OCI-LY7 (cell line): Measurements from ENCODE around the gene SLC9A3. TPM values are rescaled to one million over a fixed set of nuclear protein-coding genes. Genes with fewer than 3 reads are reported as not detected.

ENCODE experiments used
- BruUV-seq: library from RNA; stranded (reverse); fragments of 400-500 nt; replicated peaks from 2 replicates; lab custom pipeline; 2021; lab: Mats Ljungman, UMichigan
- CTCF ChIA-PET: fragments of 300-600 bp; sonication (Branson Sonifier 250); formaldehyde crosslinking; loops from one replicate; lab custom pipeline; 2022; ENCODE audit warnings: antibody characterized with exemption; ENCODE audit not compliant: unreplicated experiment; lab: Charles Lee
- POLR2A ChIA-PET: fragments of 300-600 bp; sonication (Branson Sonifier 250); formaldehyde crosslinking; loops from one replicate; lab custom pipeline; 2022; ENCODE audit warnings: antibody characterized with exemption; lab: Charles Lee
- DNase-seq: peaks from one replicate; pipeline ENCODE4 v3.0.0-alpha.2; 2015; ENCODE audit warnings: low spot score
- H2AFZ ChIP-seq: fragments of 200-600 bp; sonication (generic), shearing (Covaris generic); 2 replicates; pipeline ENCODE4 v1.6.1; 2014; ENCODE audit warnings: mild to moderate bottlenecking, antibody characterized with exemption, low read length, moderate library complexity
- H3K27ac ChIP-seq: fragments of 200-600 bp; sonication (generic); 2 replicates; pipeline ENCODE4 v1.5.1; 2014; ENCODE audit warnings: mixed run types, low read depth, mild to moderate bottlenecking, moderate library complexity, low read length, inconsistent platforms; ENCODE audit not compliant: poor library complexity, severe bottlenecking
- H3K36me3 ChIP-seq: fragments of 200-600 bp; sonication (generic); 2 replicates; pipeline ENCODE4 v1.6.1; 2014; ENCODE audit warnings: mild to moderate bottlenecking, antibody characterized with exemption, low read length, moderate library complexity, mixed read lengths; ENCODE audit not compliant: insufficient read depth
- H3K4me1 ChIP-seq: fragments of 200-600 bp; sonication (generic); 2 replicates; pipeline ENCODE4 v1.5.1; 2014; ENCODE audit warnings: mild to moderate bottlenecking, low read length; ENCODE audit not compliant: insufficient read depth, poor library complexity, severe bottlenecking
- H3K4me2 ChIP-seq: fragments of 200-600 bp; sonication (generic); 2 replicates; pipeline ENCODE4 v1.6.1; 2014; ENCODE audit warnings: mild to moderate bottlenecking, low read length
- H3K4me3 ChIP-seq: fragments of 200-600 bp; sonication (generic); 2 replicates; pipeline ENCODE4 v1.5.1; 2014; ENCODE audit warnings: mild to moderate bottlenecking, low read depth, low read length; ENCODE audit not compliant: poor library complexity, severe bottlenecking
- H3K79me2 ChIP-seq: fragments of 200-600 bp; sonication (generic); 2 replicates; pipeline ENCODE4 v1.6.1; 2016; ENCODE audit warnings: low read depth, mild to moderate bottlenecking, low read length, moderate library complexity, mixed read lengths; ENCODE audit not compliant: insufficient read depth
- H3K9me2 ChIP-seq: fragments of 200-600 bp; sonication (generic); 2 replicates; pipeline ENCODE4 v1.6.1; 2016; ENCODE audit warnings: mild to moderate bottlenecking, low read length, mixed read lengths; ENCODE audit not compliant: insufficient read depth
- H3K9me3 ChIP-seq: fragments of 200-600 bp; sonication (generic); 2 replicates; pipeline ENCODE4 v1.6.1; 2014; ENCODE audit warnings: mild to moderate bottlenecking, mixed run types, low read length, mixed read lengths
- H4K20me1 ChIP-seq: fragments of 200-600 bp; sonication (generic); 2 replicates; pipeline ENCODE4 v1.6.1; 2014; ENCODE audit warnings: mild to moderate bottlenecking, antibody characterized with exemption, low read length, moderate library complexity, mixed read lengths; ENCODE audit not compliant: insufficient read depth
- CTCF ChIP-seq: fragments of 200-600 bp; sonication (generic); conservative IDR thresholded peaks from 2 replicates; pipeline ENCODE4 v1.5.1; 2014; ENCODE audit warnings: mild to moderate bottlenecking, antibody characterized with exemption, low read length, moderate library complexity, mixed read lengths
- EZH2phosphoT487 ChIP-seq: fragments of 200-600 bp; sonication (generic); IDR thresholded peaks from 2 replicates; pipeline ENCODE4 v1.6.1; 2018; ENCODE audit warnings: low read depth, borderline replicate concordance, mild to moderate bottlenecking, mixed run types, antibody characterized with exemption, low read length, moderate library complexity, mixed read lengths
- intact Hi-C: fragments of 100-400 bp; cut with micrococcal nuclease; formaldehyde crosslinking; loops from one replicate; pipeline ENCODE4 v1.10.0; 2022; ENCODE audit not compliant: unreplicated experiment
- total RNA-seq, 2 experiments: library from RNA; depleted of rRNA in 1 of 2; stranded (reverse); fragments of >200 nt in 1 of 2; shearing (Covaris generic) in 1 of 2; gene quantifications; 2 replicates each; pipeline ENCODE4 v1.2.3, GENCODE V29; 2014 to 2022

SLC9A3 gene
- total RNA-seq, 2 experiments from 2014 or later, result 2.0 to 4.3 TPM

- DNase-seq, result no peak
- CTCF ChIA-PET, result no interaction called here
- no peak for TF ChIP-seq EZH2phosphoT487
- no peak for TF ChIP-seq CTCF
- Histone ChIP-seq H3K79me2 (no peaks in the 10 kb centered on the region), H3K27ac (no peak overlapping the region), H4K20me1 (no peaks in the 10 kb centered on the region), H2AFZ (no peak overlapping the region), H3K9me2 (no peaks in the 10 kb centered on the region), H3K4me3 (no peak overlapping the region), H3K4me2 (no peak overlapping the region), H3K9me3 (no peaks in the 10 kb centered on the region), H3K36me3 (no peaks in the 10 kb centered on the region), H3K4me1 (no peaks in the 10 kb centered on the region)
- POLR2A ChIA-PET, result interaction anchor here (0.9 kb wide), 1 partner anchor 233 kb away, joined by 3 read pairs; no protein-coding TSS in a partner anchor
- no TSS peak for BruUV-seq
- intact Hi-C loops, result no loop called here
These were observed 8.9 kb downstream of the SLC9A3 start for GRCh38 chr5:515273-515836.

- Histone ChIP-seq H3K4me3 (no peak overlapping the region), H2AFZ (no peak overlapping the region), H3K27ac (no peak overlapping the region), H3K4me2 (no peak overlapping the region), H3K4me1 (no peaks in the 10 kb centered on the region), H3K79me2 (no peaks in the 10 kb centered on the region), H3K9me3 (no peaks in the 10 kb centered on the region), H3K9me2 (no peaks in the 10 kb centered on the region), H3K36me3 (no peaks in the 10 kb centered on the region), H4K20me1 (no peaks in the 10 kb centered on the region)
- no peak for DNase-seq
- ChIA-PET POLR2A (interaction anchor here (0.9 kb wide), 1 partner anchor 232 kb away, joined by 3 read pairs; no protein-coding TSS in a partner anchor), CTCF (no interaction called here)
- BruUV-seq, result no TSS peak
- intact Hi-C loops, result no loop called here
- no peak for TF ChIP-seq EZH2phosphoT487
- no peak for TF ChIP-seq CTCF
These were observed 9.6 kb downstream of the SLC9A3 start for GRCh38 chr5:514673-515072.

- intact Hi-C loops, result no loop called here
- Histone ChIP-seq H3K36me3 (no peaks in the 10 kb centered on the region), H3K4me3 (no peak overlapping the region), H4K20me1 (no peaks in the 10 kb centered on the region), H3K4me2 (no peak overlapping the region), H3K27ac (no peak overlapping the region), H3K9me2 (no peaks in the 10 kb centered on the region), H3K4me1 (no peaks in the 10 kb centered on the region), H3K9me3 (no peaks in the 10 kb centered on the region), H2AFZ (no peak overlapping the region), H3K79me2 (no peaks in the 10 kb centered on the region)
- no TSS peak for BruUV-seq
- POLR2A ChIA-PET, result no interaction called here
- DNase-seq, result no peak
- CTCF ChIA-PET, result no interaction called here
- TF ChIP-seq EZH2phosphoT487 (no peak), CTCF (no peak)
These were observed 10.2 kb downstream of the SLC9A3 start for GRCh38 chr5:514101-514485.
